Stimulated activated CD4-positive, alpha-beta T cell treated with anti-CD3 and anti-CD28 coated beads, Interleukin-1b, Interleukin-23, amount 100 ng/mL, for 24 hours (primary cell): ENCODE results near the gene AKNA.

Source experiments
- DNase-seq, 4 experiments: peaks; one replicate each; pipeline ENCODE4 v3.0.0-alpha.2; 2020; ENCODE audit warnings: low read depth in 4 of 4, low spot score in 1 of 4

The AKNA gene

DNA sequence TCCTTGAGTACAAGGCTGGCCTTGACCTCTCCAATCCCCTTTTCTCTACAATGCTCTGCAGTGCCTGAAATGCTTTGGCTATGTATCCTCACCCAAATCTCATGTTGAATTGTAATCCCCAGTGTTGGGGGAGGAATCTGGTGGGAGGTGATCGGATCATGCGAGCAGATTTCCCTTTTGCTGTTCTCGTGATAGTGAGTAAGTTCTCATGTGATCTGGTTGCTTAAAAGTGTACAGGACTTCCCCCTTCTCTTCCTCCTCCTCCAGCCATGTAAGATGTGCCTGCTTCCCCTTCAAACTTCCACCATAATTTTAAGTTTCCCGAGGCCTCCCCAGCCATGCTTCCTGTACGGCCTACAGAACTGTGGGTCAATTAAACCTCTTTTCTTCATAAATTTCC, 28.5 kb upstream of the AKNA start:
- no peak for DNase-seq

- DNase-seq = no peak
These were observed 26.6 kb upstream of the AKNA start for GRCh38 chr9:114414346-114414745.

- DNase-seq = no peak
These were observed 26.1 kb upstream of the AKNA start for GRCh38 chr9:114413861-114414301.

DNA sequence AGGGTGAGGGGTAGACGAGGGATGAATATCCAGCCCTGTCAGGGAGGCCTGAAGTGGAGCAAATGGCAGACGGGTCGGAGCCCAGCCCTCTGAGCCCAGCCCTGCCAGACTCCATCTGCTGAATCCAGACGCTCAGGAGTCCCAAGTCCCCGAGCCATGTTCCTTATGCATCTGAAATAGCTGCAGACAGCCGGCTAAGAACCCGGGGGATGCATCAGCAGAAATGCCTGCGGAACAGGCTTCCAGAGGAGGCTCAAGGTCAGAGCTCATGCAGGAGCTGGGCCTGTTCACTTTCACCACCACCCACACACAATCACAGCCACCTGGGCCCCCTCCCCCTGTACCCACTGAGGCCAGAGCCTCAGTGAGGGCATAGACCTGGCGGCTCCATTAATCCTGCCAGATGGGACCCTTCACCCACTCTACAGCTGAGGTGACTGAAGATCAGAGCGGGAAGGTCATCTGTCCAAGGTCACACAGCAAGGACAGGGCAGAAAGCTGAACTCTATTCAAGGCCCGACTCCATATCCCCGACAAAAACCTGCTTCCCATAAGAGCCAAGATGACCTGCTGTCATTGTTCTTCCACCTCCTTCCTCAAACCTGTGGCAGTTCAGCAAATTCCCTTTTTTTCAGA, 24.4 kb upstream of the AKNA start:
- no peak for DNase-seq

DNA sequence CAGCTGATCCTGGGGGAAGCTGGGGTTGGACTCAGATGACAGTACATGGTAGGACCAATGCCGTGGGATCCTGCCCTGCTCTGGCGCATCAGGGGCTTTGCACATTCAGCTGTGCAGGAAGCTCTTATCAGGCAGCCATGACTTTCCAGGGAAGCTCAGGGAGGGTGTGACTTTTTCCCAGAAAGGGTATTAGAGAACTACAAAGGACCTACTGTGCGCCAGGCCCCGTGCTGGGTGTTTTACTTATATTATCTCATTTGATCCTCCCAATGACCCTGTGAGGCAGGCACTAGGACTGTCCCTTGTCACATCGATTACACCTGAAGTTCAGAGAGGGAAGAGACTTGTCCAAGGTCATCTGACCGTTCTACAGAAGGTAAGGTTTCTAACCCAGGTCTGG, 23.7 kb upstream of the AKNA start:
- DNase-seq = no peak

DNA sequence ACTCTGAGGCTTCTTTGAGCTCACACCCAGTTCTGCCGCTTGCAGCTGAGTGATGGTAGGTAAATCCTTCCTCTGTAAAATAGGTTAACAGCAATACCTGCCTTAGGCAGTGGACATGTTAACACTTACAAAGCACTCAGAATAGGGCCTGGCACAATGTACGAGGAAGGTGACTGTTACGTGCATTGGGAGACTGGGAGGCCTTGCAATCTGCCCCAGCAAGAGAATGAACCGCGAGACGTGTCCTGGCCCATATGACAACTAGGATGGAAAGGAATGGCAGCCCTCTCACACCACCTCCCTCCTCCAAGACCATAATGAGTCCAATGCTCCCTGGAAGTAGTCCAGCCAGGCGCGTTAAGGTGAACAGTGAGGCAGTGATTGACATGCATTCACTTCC, 23.1 kb upstream of the AKNA start:
- DNase-seq = no peak

GRCh38 chr9:114409842-114410241, 22.1 kb upstream of the AKNA start:
- DNase-seq = no peak

- DNase-seq = no peak
These were observed 21.5 kb upstream of the AKNA start for GRCh38 chr9:114409103-114409780.

DNA sequence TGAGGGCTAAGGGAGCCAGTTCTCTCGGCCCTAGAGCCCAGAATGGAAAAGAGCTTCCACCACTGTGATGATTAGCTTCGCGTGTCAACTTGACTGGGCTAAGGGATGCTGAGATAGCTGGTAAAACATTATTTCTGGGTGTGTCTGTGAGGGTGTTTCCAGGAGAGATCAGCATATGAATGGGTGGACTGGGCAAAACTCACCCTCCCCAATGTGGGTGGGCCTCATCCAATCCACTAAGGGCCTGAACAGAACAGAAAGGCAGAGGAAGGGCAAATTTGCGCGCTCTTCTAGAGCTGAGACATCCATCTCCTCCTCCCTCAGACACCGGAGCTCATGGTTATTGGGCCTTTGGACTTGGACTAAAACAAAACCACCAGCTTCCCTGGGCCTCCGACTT, 20.9 kb upstream of the AKNA start:
- no peak for DNase-seq

DNA sequence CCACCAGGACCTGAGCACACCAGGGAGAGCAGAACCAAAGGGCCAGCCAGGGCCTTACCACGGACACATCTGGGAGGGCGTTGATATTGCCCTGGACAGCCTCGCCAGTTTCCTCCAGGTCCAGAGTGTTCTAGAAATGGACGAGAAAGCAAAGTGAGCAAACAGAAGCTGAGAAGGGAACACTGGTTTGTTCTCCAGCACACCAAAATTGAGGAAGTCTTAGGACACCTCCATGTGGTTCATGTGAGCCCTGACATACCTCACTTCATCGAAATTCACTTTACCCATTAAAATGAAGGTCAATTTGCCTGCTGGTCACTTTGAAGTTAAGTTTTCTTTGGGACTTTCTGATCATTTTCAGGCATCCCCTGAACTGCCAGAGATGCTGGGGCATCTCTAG, 20.1 kb upstream of the AKNA start:
- no peak for DNase-seq

DNA sequence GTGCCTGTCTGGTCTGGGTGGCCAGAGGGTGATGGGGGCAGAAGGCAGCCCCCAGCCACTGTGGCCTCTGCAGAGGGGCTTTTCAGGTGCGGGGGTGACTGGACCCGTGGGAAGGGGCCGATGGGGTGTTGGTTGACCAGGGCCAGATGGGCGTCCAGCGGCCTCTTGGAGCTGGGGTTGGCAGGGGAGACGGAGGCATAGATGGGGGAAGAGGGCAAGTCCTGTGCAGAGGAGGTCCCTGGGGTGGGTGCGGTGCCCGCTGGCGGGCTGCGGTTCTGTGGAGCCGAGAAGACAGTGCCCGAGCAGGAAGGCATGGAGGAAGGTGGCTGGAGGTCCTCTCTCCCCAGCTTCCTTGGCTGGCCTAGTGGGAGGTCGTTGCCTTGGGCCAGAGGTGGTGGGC, 18.7 kb upstream of the AKNA start:
- DNase-seq = no peak

DNA sequence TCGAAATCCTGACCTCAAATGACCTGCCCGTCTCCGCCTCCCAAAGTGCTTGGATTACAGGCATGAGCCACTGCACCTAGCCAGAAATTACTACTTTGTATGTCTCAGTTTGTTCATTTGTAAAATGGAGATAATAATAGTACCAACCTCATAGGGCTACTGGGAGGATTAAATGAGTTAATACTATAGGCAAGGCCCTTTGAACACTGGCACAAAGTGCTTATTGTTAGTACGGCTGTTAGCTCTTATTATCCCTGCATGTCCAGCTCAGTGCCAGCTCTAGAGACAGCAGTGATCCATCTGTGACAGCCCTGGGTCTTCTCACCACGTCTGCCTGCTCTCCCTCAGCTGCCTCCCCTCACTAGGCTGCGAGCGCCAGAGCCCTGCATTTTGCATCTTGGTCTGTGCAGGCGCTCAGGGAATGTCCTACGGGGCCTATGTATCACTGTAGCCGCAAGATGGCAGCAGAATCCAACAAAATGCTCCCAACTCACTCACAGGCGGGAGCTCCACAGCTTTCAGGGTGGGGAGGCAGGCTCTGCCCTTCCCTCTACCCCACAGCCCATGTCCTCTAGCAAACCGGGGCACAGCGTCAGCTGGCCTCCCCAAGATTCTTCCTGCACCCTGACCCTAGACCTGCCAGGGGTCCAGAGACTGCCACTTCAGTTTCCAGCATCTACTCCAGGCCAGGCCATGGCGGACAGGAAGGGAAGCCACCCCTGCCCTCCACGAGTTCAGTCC, 17.7 kb upstream of the AKNA start:
- DNase-seq = peak; percentile 48 to 68 (median 61)

GRCh38 chr9:114404531-114404930, 16.7 kb upstream of the AKNA start:
- DNase-seq = no peak

GRCh38 chr9:114403153-114403756, 15.5 kb upstream of the AKNA start:
- DNase-seq = no peak

DNA sequence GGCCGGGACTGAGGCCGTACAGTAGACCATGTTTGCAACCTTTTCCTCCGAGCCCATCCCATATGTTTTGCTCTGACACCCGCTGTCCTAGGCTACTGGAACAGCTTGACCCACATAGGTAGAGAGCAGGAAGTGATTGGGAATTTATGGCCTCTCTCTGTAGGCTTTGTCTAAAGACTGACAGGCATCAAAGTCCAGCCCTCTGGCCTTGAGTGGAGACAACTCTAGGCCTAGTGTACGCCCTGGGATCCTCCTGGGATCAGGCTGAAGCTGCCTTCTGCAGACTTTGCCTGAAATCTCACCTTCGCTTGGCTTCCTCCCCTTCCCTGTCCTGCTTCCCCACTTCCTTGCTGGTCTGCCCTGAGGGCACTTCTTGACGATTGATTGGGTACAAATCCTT, 13.6 kb upstream of the AKNA start:
- no peak for DNase-seq

- DNase-seq = no peak
These were observed 13.0 kb upstream of the AKNA start for GRCh38 chr9:114400772-114401171.

DNA sequence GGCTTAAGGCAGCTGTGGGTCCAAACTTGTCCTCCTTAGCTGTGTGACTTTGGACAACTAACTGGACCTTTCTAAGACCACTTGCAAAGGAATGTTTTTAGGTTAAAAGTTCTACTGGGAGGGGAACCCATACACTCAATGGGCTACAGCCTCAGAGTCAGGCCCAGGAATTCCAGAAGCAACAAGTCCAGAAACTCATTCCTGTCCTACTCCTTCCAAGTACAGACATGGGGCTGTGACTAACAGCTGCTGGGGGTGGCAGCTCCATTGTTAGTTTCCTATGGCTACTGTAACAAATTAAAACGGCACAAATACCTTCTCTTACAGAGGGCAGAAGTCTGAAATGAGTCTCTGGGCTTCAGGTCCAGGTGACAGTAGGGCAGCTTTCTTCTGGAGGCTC, 12.4 kb upstream of the AKNA start:
- no peak for DNase-seq

DNA sequence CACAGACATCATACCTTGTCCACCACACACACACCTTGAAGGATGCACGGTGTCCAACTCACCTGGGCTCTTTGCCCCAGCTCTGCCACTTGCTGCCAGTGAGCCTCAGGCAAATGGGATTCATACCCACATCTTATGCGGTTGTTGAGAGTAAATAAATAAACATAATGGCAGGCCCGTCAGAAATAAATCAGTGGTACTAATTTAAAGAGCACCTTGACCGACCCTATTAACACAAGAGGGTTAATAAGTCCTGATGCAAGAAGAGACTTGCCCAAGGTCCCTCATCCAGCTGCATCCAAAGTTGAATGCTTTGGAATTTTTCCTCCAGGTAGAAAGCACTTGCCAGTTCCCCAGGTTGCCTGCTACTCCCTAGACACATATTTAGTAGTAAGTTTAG, 11.6 kb upstream of the AKNA start:
- DNase-seq = no peak

GRCh38 chr9:114397848-114398605, 10.2 kb upstream of the AKNA start:
- peak; percentile 92 to 97 (median 94) for DNase-seq

DNA sequence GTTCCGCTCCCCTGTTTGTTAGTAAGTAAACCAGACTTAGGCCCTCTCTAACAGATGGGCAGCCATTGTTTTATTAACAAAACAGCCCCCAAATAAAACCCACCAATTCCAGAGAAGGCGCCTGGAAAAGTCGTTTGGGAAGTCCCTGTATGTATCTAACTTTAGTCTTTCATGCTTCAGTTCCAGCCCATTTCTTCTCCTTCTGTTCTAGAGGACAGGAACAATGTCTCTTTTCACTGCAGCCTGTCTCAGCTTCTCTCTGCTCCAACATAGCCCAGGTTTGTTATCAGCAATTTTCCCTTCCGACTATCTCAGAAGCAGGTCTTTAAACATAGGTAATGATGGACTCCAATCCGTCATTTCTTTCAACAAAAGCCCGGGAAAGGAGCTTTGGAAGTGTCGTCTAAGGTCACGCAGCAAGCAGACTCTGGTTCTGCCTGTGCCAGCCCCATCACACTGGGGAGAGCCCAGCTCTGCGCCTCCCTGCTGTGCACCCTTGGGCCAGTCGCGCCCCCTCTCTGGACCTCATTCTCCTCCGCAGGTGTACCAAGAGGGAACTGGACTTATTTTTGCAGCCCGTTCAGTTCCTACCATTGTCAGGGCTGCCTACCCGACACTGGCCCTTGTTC, 9.6 kb upstream of the AKNA start:
- no peak for DNase-seq
